Adrenal gland (tissue), 12 donors: ENCODE results near the gene CD248. TPM values are rescaled to one million over a fixed set of nuclear protein-coding genes. Genes with fewer than 3 reads are reported as not detected.

Experiments used
- DNase-seq, 7 donors: peaks; one replicate each; pipeline ENCODE4 v3.0.0-alpha.2; 2019 to 2020
- H3K27ac ChIP-seq, 5 donors: fragments of 200-600 bp; sonication (generic) in 4 of 5; 1 replicate in 3 of 5; 2 replicates in 2 of 5; pipeline versions ENCODE4 v1.5.1 to v1.8.0; 2016 to 2020; ENCODE audit warnings: mild to moderate bottlenecking in 1 of 5
- H3K27me3 ChIP-seq: fragments of 200-600 bp; 2 replicates; pipeline ENCODE4 v1.8.0; 2021
- H3K36me3 ChIP-seq, 2 donors: fragments of 200-600 bp; replicated peaks in 1 of 2; 1 replicate in 1 of 2; 2 replicates in 1 of 2; pipeline versions ENCODE4 v1.5.1 to v1.8.0; 2018 to 2022
- H3K4me1 ChIP-seq, 2 donors: fragments of 200-600 bp; replicated peaks in 1 of 2; 1 replicate in 1 of 2; 2 replicates in 1 of 2; pipeline versions ENCODE4 v1.5.1 to v1.8.0; 2018 to 2021
- H3K4me3 ChIP-seq, 4 donors: fragments of 200-600 bp; sonication (generic) in 3 of 4; one replicate each; pipeline ENCODE4 v1.5.1; 2016 to 2018
- H3K9me3 ChIP-seq, 3 donors: fragments of 200-600 bp; sonication (generic) in 1 of 3; replicated peaks in 1 of 3; 1 replicate in 2 of 3; 2 replicates in 1 of 3; pipeline versions ENCODE4 v1.5.1 to v1.8.0; 2016 to 2021
- POLR2A ChIP-seq, 2 donors: fragments of 450-650 bp; IDR thresholded peaks; one replicate each; pipeline ENCODE4 v1.6.1; 2017; ENCODE audit warnings: antibody characterized with exemption in 2 of 2, mild to moderate bottlenecking in 2 of 2, moderate library complexity in 1 of 2
- WGBS, 4 donors: extraction: QIAGEN DNeasy Blood & Tissue Kit in 2 of 4; methylation state at CpG; one replicate each; pipeline versions ENCODE4 v1.1.5 to v1.1.7; 2013 to 2017; 5-methylcytosine and 5-hydroxymethylcytosine counted together
- intact Hi-C, 2 donors: fragments of 100-400 bp; cut with DNase I; formaldehyde crosslinking; loops; one replicate each; pipeline versions ENCODE4 v1.14.1 to v1.15.0; 2022 to 2023
- polyA plus RNA-seq, 3 donors: library from polyadenylated mRNA; stranded (reverse); fragments of 200-250 nt in 2 of 3; fragments of 350-450 nt in 1 of 3; fragmentation: Illumina TruSeq in 1 of 3; extraction: RNeasy Lipid Tissue Mini Kit (QIAGEN cat#74804) in 1 of 3; gene quantifications; one replicate each; pipeline ENCODE4 v1.2.3, GENCODE V29; 2013 to 2014
- total RNA-seq, 9 donors: library from RNA; depleted of rRNA in 4 of 9; stranded (reverse); fragments of >200 nt in 4 of 9; fragments of 120-200 nt in 1 of 9; fragmentation: NEBNext Ultra II Directional in 1 of 9; extraction: Animal tissue kit (Norgen Biotek cat#: 25700) in 1 of 9; gene quantifications; one replicate each; pipeline versions ENCODE4 v1.1.0 to v1.2.4, GENCODE V29; 2013 to 2023
- TF ChIP-seq, protein P1 (sequence below), 6 experiments: fragments of 450-650 bp in 4 of 6; fragments of 200-600 bp in 2 of 6; sonication (generic) in 1 of 6; IDR thresholded peaks; 1 replicate in 5 of 6; 2 replicates in 1 of 6; pipeline versions ENCODE4 v1.5.1 to v1.8.0; 2016 to 2021; ENCODE audit warnings: antibody characterized with exemption in 6 of 6, mild to moderate bottlenecking in 2 of 6, moderate library complexity in 1 of 6
- donor health status: healthy with polysubstance abuse.
- donor health status: Bipolar disorder and iron deficiency.
- donor health status: DM: yes; HTN: yes; CAD: no.
- donor health status: DM: no; HTN: no; CAD: no.
- donor health status: DM: no; HTN: no; CAD: no.
- donor health status: DM: yes; HTN: yes; CAD: no.

The CD248 gene
- total and polyA plus RNA-seq, 12 donors: 3.8 to 28.0 (median 15.8) TPM

- no peak for DNase-seq
- TF ChIP-seq, protein P1, sequence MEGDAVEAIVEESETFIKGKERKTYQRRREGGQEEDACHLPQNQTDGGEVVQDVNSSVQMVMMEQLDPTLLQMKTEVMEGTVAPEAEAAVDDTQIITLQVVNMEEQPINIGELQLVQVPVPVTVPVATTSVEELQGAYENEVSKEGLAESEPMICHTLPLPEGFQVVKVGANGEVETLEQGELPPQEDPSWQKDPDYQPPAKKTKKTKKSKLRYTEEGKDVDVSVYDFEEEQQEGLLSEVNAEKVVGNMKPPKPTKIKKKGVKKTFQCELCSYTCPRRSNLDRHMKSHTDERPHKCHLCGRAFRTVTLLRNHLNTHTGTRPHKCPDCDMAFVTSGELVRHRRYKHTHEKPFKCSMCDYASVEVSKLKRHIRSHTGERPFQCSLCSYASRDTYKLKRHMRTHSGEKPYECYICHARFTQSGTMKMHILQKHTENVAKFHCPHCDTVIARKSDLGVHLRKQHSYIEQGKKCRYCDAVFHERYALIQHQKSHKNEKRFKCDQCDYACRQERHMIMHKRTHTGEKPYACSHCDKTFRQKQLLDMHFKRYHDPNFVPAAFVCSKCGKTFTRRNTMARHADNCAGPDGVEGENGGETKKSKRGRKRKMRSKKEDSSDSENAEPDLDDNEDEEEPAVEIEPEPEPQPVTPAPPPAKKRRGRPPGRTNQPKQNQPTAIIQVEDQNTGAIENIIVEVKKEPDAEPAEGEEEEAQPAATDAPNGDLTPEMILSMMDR (IDR thresholded peaks at IDR 0.05): no peak
- no peak for TF ChIP-seq POLR2A (IDR thresholded peaks at IDR 0.05)
- 59 to 74% (median 70%) methylated on average over 8 of the region's 8 CpGs for whole genome bisulfite sequencing, 4 donors
- Histone ChIP-seq H3K4me3 (no peak overlapping the region), H3K27ac (no peak overlapping the region), H3K4me1 (no peaks in the 10 kb centered on the region), H3K36me3 (no peaks in the 10 kb centered on the region), H3K27me3 (no peaks in the 10 kb centered on the region), H3K9me3 (no peaks in the 10 kb centered on the region)
- intact Hi-C loops: no loop called here
Measured at GRCh38 chr11:66297610-66298009, 19.2 kb downstream of the CD248 start.

GRCh38 chr11:66294626-66295620 lies 21.9 kb downstream of the CD248 start:
- Histone ChIP-seq H3K9me3 (no peaks in the 10 kb centered on the region), H3K4me3 (no peak overlapping the region), H3K36me3 (no peaks in the 10 kb centered on the region), H3K4me1 (peaks cover under 1 to 9% of the 10 kb centered on the region in 2 donors), H3K27me3 (peaks cover 8% of the 10 kb centered on the region), H3K27ac (no peak overlapping the region)
- DNase-seq: no peak
- intact Hi-C loops: no loop called here
- no peak for TF ChIP-seq POLR2A (IDR thresholded peaks at IDR 0.05)
- 78 to 85% (median 82%) methylated on average over 61 to 123 of the region's 123 CpGs for WGBS, 4 donors

GRCh38 chr11:66293777-66294625 lies 22.8 kb downstream of the CD248 start:
- Histone ChIP-seq H3K4me3 (no peak overlapping the region), H3K9me3 (no peaks in the 10 kb centered on the region), H3K27me3 (peaks cover 8% of the 10 kb centered on the region), H3K4me1 (peaks cover 4 to 13% of the 10 kb centered on the region in 2 donors), H3K27ac (no peak overlapping the region), H3K36me3 (no peaks in the 10 kb centered on the region)
- 83 to 88% (median 85%) methylated on average over 7 to 30 of the region's 30 CpGs for WGBS, 4 donors
- TF ChIP-seq POLR2A (IDR thresholded peaks at IDR 0.05): no peak
- TF ChIP-seq, protein P1 (IDR thresholded peaks at IDR 0.05): no peak
- no peak for DNase-seq
- intact Hi-C loops: no loop called here

- TF ChIP-seq POLR2A (IDR thresholded peaks at IDR 0.05): no peak
- TF ChIP-seq, protein P1 (IDR thresholded peaks at IDR 0.05): no peak
- H3K27me3 ChIP-seq: peaks cover 8% of the 10 kb centered on the region
- no peak overlapping the region for H3K4me3 ChIP-seq
- H3K27ac ChIP-seq: no peak overlapping the region
- no peaks in the 10 kb centered on the region for H3K9me3 ChIP-seq
- intact Hi-C loops: no loop called here
- H3K4me1 ChIP-seq: peaks cover 5 to 14% of the 10 kb centered on the region in 2 donors
- 68 to 80% (median 76%) methylated on average over 3 to 4 of the region's 4 CpGs for WGBS, 4 donors
- no peaks in the 10 kb centered on the region for H3K36me3 ChIP-seq
- DNase-seq: no peak
Measured at GRCh38 chr11:66293352-66293751, 23.5 kb downstream of the CD248 start.
